Natural killer cell treated with Interleukin-12 subunit alpha and Interleukin-12 subunit beta and Interleukin-15 and Interleukin-18, amount 100 ng/mL, for 72 hours (primary cell): ENCODE measurements around the gene COX18. TPM values are rescaled to one million over a fixed set of nuclear protein-coding genes. Genes with fewer than 3 reads are reported as not detected.

Source experiments
- ATAC-seq, 2 donors: fragments of 150-1000 bp; cut with Tn5 transposase in 1 of 2; sonication (Bioruptor Pico), chemical (Tn5 transposase) in 1 of 2; 2 replicates each; pipeline ENCODE4 v1.10.0; 2021
- DNase-seq: peaks from one replicate; pipeline ENCODE4 v3.0.0; 2022; ENCODE audit warnings: low spot score
- H3K27ac Mint-ChIP-seq, 2 donors: 1 replicate in 1 of 2; 2 replicates in 1 of 2; pipeline ENCODE4 v1.8.0; 2022; ENCODE audit warnings: mixed read lengths in 2 of 2, mild to moderate bottlenecking in 1 of 2, moderate library complexity in 1 of 2
- H3K27me3 Mint-ChIP-seq, 2 donors: 1 replicate in 1 of 2; 2 replicates in 1 of 2; pipeline ENCODE4 v1.8.0; 2022; ENCODE audit warnings: mixed read lengths in 2 of 2
- H3K36me3 Mint-ChIP-seq: one replicate; pipeline ENCODE4 v1.8.0; 2022; ENCODE audit warnings: mixed read lengths
- H3K4me1 Mint-ChIP-seq, 2 donors: 1 replicate in 1 of 2; 2 replicates in 1 of 2; pipeline ENCODE4 v1.8.0; 2022; ENCODE audit warnings: low read depth in 2 of 2, mixed read lengths in 2 of 2, mild to moderate bottlenecking in 1 of 2
- H3K4me3 Mint-ChIP-seq: one replicate; pipeline ENCODE4 v1.8.0; 2022; ENCODE audit warnings: mixed read lengths
- H3K9me3 Mint-ChIP-seq: 2 replicates; pipeline ENCODE4 v1.8.0; 2022; ENCODE audit warnings: mixed read lengths
- total RNA-seq, 2 donors: library from RNA; stranded (reverse); gene quantifications; one replicate each; pipeline ENCODE4 v1.2.3, GENCODE V29; 2022

The COX18 gene
- total RNA-seq, 2 donors from 2014 or later: 12.7 to 16.6 TPM

GRCh38 chr4:73028621-73029020 lies 40.9 kb downstream of the COX18 start:
- Mint-ChIP-seq H3K9me3 (no peaks in the 10 kb centered on the region), H3K36me3 (no peaks in the 10 kb centered on the region), H3K27me3 (peaks cover 4 to 24% of the 10 kb centered on the region in 2 donors), H3K27ac (no peak overlapping the region), H3K4me3 (no peak overlapping the region), H3K4me1 (no peaks in the 10 kb centered on the region)
- no peak for DNase-seq
- ATAC-seq: no peak

- peaks cover 11 to 29% of the 10 kb centered on the region in 2 donors for H3K27me3 Mint-ChIP-seq
- no peak for ATAC-seq
- H3K36me3 Mint-ChIP-seq: no peaks in the 10 kb centered on the region
- H3K4me1 Mint-ChIP-seq: no peaks in the 10 kb centered on the region
- no peak for DNase-seq
- no peak overlapping the region for H3K27ac Mint-ChIP-seq
- H3K4me3 Mint-ChIP-seq: no peak overlapping the region
- no peaks in the 10 kb centered on the region for H3K9me3 Mint-ChIP-seq
These were observed 47.9 kb downstream of the COX18 start for GRCh38 chr4:73021634-73022033.

GRCh38 chr4:73019462-73020047 lies 50.0 kb downstream of the COX18 start:
- Mint-ChIP-seq H3K27me3 (peaks cover 13 to 22% of the 10 kb centered on the region in 2 donors), H3K4me3 (no peak overlapping the region), H3K9me3 (no peaks in the 10 kb centered on the region), H3K27ac (no peak overlapping the region), H3K36me3 (no peaks in the 10 kb centered on the region), H3K4me1 (no peaks in the 10 kb centered on the region)
- DNase-seq (no peak), ATAC-seq (no peak)

GRCh38 chr4:73018595-73018994 lies 50.9 kb downstream of the COX18 start:
- Mint-ChIP-seq H3K4me1 (no peaks in the 10 kb centered on the region), H3K27me3 (peaks cover 12 to 13% of the 10 kb centered on the region in 2 donors), H3K4me3 (no peak overlapping the region), H3K27ac (no peak overlapping the region), H3K36me3 (no peaks in the 10 kb centered on the region), H3K9me3 (no peaks in the 10 kb centered on the region)
- DNase-seq: no peak
- no peak for ATAC-seq

- peaks cover 12 to 20% of the 10 kb centered on the region in 2 donors for H3K27me3 Mint-ChIP-seq
These were observed 56.2 kb downstream of the COX18 start for GRCh38 chr4:73013310-73013709.

GRCh38 chr4:73012673-73013072 lies 56.8 kb downstream of the COX18 start:
- Mint-ChIP-seq H3K36me3 (no peaks in the 10 kb centered on the region), H3K4me3 (no peak overlapping the region), H3K27ac (no peak overlapping the region), H3K4me1 (no peaks in the 10 kb centered on the region), H3K9me3 (peaks cover 3% of the 10 kb centered on the region), H3K27me3 (peaks cover 12 to 20% of the 10 kb centered on the region in 2 donors)
- ATAC-seq: peak in 1 of 2 donors; percentile 6
- no peak for DNase-seq

More at GRCh38 chr4:73013310-73013709, 56.2 kb downstream of the COX18 start:
- H3K4me3 Mint-ChIP-seq: no peak overlapping the region
- H3K9me3 Mint-ChIP-seq: peaks cover 3% of the 10 kb centered on the region
- ATAC-seq (no peak), DNase-seq (no peak)
- no peaks in the 10 kb centered on the region for H3K4me1 Mint-ChIP-seq
- no peaks in the 10 kb centered on the region for H3K36me3 Mint-ChIP-seq
- H3K27ac Mint-ChIP-seq: no peak overlapping the region

GRCh38 chr4:73011629-73011985 lies 57.9 kb downstream of the COX18 start:
- ATAC-seq: peak in 1 of 2 donors; percentile 49
- Mint-ChIP-seq H3K27me3 (peaks cover 12 to 20% of the 10 kb centered on the region in 2 donors), H3K4me3 (no peak overlapping the region), H3K4me1 (no peaks in the 10 kb centered on the region), H3K36me3 (no peaks in the 10 kb centered on the region), H3K9me3 (peaks cover 3% of the 10 kb centered on the region), H3K27ac (no peak overlapping the region)
- DNase-seq: no peak

GRCh38 chr4:73010789-73011628 lies 58.5 kb downstream of the COX18 start:
- DNase-seq (no peak), ATAC-seq (peak; percentile 36 to 52)
- Mint-ChIP-seq H3K4me3 (no peak overlapping the region), H3K4me1 (no peaks in the 10 kb centered on the region), H3K36me3 (no peaks in the 10 kb centered on the region), H3K27me3 (peaks cover 15 to 20% of the 10 kb centered on the region in 2 donors), H3K9me3 (peaks cover 3% of the 10 kb centered on the region), H3K27ac (no peak overlapping the region)

- DNase-seq (no peak), ATAC-seq (no peak)
- Mint-ChIP-seq H3K4me3 (no peak overlapping the region), H3K27ac (no peak overlapping the region), H3K9me3 (peaks cover 3% of the 10 kb centered on the region), H3K36me3 (no peaks in the 10 kb centered on the region), H3K27me3 (peaks cover 18 to 30% of the 10 kb centered on the region in 2 donors), H3K4me1 (no peaks in the 10 kb centered on the region)
These were observed 61.9 kb downstream of the COX18 start for GRCh38 chr4:73007526-73008100.

- Mint-ChIP-seq H3K4me3 (no peak overlapping the region), H3K9me3 (peaks cover 3% of the 10 kb centered on the region), H3K27ac (no peak overlapping the region), H3K4me1 (no peaks in the 10 kb centered on the region), H3K27me3 (peaks cover 20 to 34% of the 10 kb centered on the region in 2 donors), H3K36me3 (no peaks in the 10 kb centered on the region)
- DNase-seq (no peak), ATAC-seq (no peak)
These were observed 63.1 kb downstream of the COX18 start for GRCh38 chr4:73006286-73006990.

- peaks cover 20 to 34% of the 10 kb centered on the region in 2 donors for H3K27me3 Mint-ChIP-seq
- H3K36me3 Mint-ChIP-seq: no peaks in the 10 kb centered on the region
- DNase-seq (no peak), ATAC-seq (no peak)
- no peak overlapping the region for H3K27ac Mint-ChIP-seq
- no peaks in the 10 kb centered on the region for H3K4me1 Mint-ChIP-seq
- peaks cover 3% of the 10 kb centered on the region for H3K9me3 Mint-ChIP-seq
- H3K4me3 Mint-ChIP-seq: no peak overlapping the region
These were observed 64.0 kb downstream of the COX18 start for GRCh38 chr4:73005514-73005913.
